ENCODE data around the gene MFGE8. TPM values are rescaled to one million over a fixed set of nuclear protein-coding genes. Genes with fewer than 3 reads are reported as not detected.
A peak's percentile ranks its signal among the peaks of the same experiment; 100 is the strongest.

The MFGE8 gene, protein sequence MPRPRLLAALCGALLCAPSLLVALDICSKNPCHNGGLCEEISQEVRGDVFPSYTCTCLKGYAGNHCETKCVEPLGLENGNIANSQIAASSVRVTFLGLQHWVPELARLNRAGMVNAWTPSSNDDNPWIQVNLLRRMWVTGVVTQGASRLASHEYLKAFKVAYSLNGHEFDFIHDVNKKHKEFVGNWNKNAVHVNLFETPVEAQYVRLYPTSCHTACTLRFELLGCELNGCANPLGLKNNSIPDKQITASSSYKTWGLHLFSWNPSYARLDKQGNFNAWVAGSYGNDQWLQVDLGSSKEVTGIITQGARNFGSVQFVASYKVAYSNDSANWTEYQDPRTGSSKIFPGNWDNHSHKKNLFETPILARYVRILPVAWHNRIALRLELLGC
- total RNA-seq (100 to 1,000 TPM in 2 of 5 experiments, 10 to 100 TPM in 3; 26.3 to 106 (median 90.3) TPM), polyA plus RNA-seq (10 to 100 TPM in 1 of 2 donors, 1 to 10 TPM in 1; 6.3 to 12.4 TPM), total RNA-seq (50.7 reads per million, percentile 71 among the genes with 10 or more reads in this experiment)

DNA sequence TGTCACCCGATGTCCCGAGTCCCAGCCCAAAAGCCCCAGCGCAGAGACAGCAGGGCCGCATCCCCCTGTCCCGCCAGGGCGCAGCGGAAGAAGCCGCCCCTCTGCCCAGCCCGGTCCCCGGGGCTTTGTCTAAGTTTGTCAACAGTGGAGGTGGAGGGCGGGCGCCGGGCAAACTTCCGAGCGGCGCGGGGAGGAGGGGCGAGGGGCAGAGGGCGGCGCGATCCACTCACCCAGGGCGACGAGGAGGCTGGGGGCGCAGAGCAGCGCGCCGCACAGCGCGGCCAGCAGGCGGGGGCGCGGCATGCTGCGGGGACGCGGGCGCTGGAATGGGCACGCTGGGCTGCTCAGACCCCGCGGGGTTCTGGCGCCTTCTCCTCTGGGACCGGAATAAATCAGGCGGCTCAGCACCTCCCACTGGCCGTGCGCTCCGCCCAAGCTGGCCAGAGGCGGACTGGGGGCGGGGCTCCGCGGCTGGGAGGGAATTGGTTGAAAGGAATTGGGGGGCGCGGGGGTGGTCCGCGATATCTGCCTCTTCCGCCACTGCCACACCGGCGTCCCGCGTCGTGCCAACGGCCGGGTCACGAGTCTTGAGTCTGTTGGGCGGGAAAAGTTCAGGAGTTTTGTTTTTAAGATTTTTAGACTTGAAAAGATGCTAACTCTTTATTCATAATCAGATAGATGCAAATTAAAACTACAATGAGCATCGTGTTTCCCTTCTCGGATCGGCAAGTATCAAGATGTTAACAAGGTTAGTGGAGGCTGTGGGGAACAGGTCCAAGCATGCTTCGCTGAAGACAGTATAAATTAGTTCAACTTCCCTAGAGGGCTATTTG lies at the start of gene MFGE8:
Gene MFGE8 (minus strand): TSS at position 363 of the 833 bp plus-strand sequence. CDS start 60 bp downstream, at position 303.
- peaks cover 0 to 8% (median 0%) of the 10 kb centered on the region in 5 donors for H3K27me3 Mint-ChIP-seq
- H3K36me3 ChIP-seq (ENCODE audit: control insufficient read depth in 2 of 3, insufficient read depth in 3 of 3, low read length in 3 of 3): no peaks in the 10 kb centered on the region
- no peaks in the 10 kb centered on the region for H3K27me3 ChIP-seq (ENCODE audit: control insufficient read depth in 2 of 2, insufficient read depth in 2 of 2, low read length in 2 of 2)
- DNase-seq: peak; percentile 59 to 77 (median 73)
- H3K4me1 Mint-ChIP-seq: peaks cover 8 to 38% (median 33%) of the 10 kb centered on the region in 7 donors
- H3K4me3 ChIP-seq (ENCODE audit: low read length): peak within 1 kb of the TSS; percentile 82
- H3K9me3 Mint-ChIP-seq: no peaks in the 10 kb centered on the region
- H3K27ac Mint-ChIP-seq: peak within 1 kb of the TSS; percentile 71 to 96 (median 92)
- peak within 1 kb of the TSS; percentile 87 to 99 (median 96) for H3K4me3 Mint-ChIP-seq
- H3K27ac ChIP-seq (ENCODE audit: low read depth, low read length): peak within 1 kb of the TSS; percentile 73
- peaks cover 0 to 3% (median 0%) of the 10 kb centered on the region in 5 donors for H3K36me3 Mint-ChIP-seq
- H3K4me1 ChIP-seq (ENCODE audit: control insufficient read depth in 2 of 2, insufficient read depth in 2 of 2, low read length in 2 of 2): peaks cover 0 to 15% of the 10 kb centered on the region in 2 donors
- H3K9me3 ChIP-seq (ENCODE audit: control insufficient read depth in 2 of 3, low read length in 3 of 3): no peaks in the 10 kb centered on the region
- ChIA-PET CTCF (interaction anchor here (2.1 kb wide), 1 partner anchor 8 kb away, joined by 6 read pairs; no protein-coding TSS in a partner anchor), POLR2A (interaction anchor here (0.9 to 1.3 kb wide), 2 partner anchors 9 to 12 kb away, joined by 3 to 4 read pairs; no protein-coding TSS in a partner anchor)
- peak; percentile 93 for ATAC-seq
- intact Hi-C loops (cut with micrococcal nuclease): loop anchor here (1.0 to 2.0 kb wide), 3 partner anchors 9 to 104 kb away; no protein-coding TSS in a partner anchor

DNA sequence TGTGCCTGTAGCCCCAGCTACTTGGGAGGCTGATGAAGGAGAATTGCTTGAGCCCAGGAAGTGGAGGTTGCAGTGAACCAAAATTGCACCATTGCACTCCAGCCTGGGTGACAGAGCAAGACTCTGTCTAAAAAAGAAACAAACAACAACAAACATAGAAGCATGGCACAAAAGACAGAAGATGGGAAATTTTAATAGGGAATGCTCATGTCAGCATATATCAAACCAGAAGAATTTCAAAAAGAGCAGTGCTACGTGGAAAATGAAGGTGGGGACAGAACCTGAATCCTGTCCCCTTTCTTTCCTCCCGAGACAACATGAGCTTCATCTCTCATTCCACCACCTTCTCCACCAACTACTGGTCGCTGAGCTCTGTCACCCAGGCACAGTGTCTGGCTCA lies 46.3 kb upstream of the MFGE8 start:
- Mint-ChIP-seq H3K36me3 (peaks cover 0 to 8% (median 0%) of the 10 kb centered on the region in 5 donors), H3K27ac (no peak overlapping the region), H3K4me1 (no peaks in the 10 kb centered on the region), H3K4me3 (no peak overlapping the region), H3K27me3 (peaks cover 0 to 4% (median 0%) of the 10 kb centered on the region in 5 donors), H3K9me3 (peaks cover 0 to 11% (median 6%) of the 10 kb centered on the region in 11 donors)
- intact Hi-C loops (cut with micrococcal nuclease): no loop called here
- no peak for ATAC-seq
- DNase-seq: no peak
- Histone ChIP-seq H3K27me3 (ENCODE audit: control insufficient read depth in 2 of 2, insufficient read depth in 2 of 2, low read length in 2 of 2) (no peaks in the 10 kb centered on the region), H3K9me3 (ENCODE audit: control insufficient read depth in 2 of 3, low read length in 3 of 3) (no peaks in the 10 kb centered on the region), H3K36me3 (ENCODE audit: control insufficient read depth in 2 of 3, insufficient read depth in 3 of 3, low read length in 3 of 3) (no peaks in the 10 kb centered on the region), H3K4me1 (ENCODE audit: control insufficient read depth in 2 of 2, insufficient read depth in 2 of 2, low read length in 2 of 2) (no peaks in the 10 kb centered on the region), H3K27ac (ENCODE audit: low read depth, low read length) (no peak overlapping the region), H3K4me3 (ENCODE audit: low read length) (no peak overlapping the region)
- POLR2A ChIA-PET: no interaction called here
- CTCF ChIA-PET: interaction anchor here (0.6 kb wide), 1 partner anchor 507 kb away, joined by 8 read pairs; no protein-coding TSS in a partner anchor

DNA sequence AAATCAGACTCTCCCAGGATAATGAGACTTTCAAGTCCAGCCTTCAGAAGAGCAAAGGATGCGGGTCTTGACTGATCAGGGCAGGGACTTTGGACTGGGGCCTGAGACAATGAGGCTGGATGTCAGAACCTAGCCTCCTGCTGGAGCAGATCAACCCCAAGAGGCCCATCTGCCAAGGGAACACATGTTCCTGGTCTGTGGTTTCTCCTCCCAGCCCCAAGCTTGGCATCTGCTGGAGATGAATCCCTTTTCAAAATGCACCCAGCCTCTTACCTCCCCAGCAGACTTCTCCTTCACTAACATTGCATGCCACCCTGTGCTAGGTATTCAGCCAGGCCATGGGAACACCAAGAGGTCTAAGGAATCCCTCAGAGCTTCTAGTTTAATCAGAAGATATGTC lies 43.7 kb upstream of the MFGE8 start:
- DNase-seq (no peak), ATAC-seq (no peak)
- no peaks in the 10 kb centered on the region for H3K27me3 ChIP-seq (ENCODE audit: control insufficient read depth in 2 of 2, insufficient read depth in 2 of 2, low read length in 2 of 2)
- no peaks in the 10 kb centered on the region for H3K9me3 ChIP-seq (ENCODE audit: control insufficient read depth in 2 of 3, low read length in 3 of 3)
- Mint-ChIP-seq H3K36me3 (no peaks in the 10 kb centered on the region), H3K4me1 (no peaks in the 10 kb centered on the region), H3K4me3 (no peak overlapping the region), H3K27me3 (peaks cover 0 to 2% (median 0%) of the 10 kb centered on the region in 5 donors), H3K27ac (no peak overlapping the region), H3K9me3 (peaks cover 0 to 2% (median 0%) of the 10 kb centered on the region in 11 donors)
- intact Hi-C loops (cut with micrococcal nuclease): no loop called here
- POLR2A ChIA-PET: no interaction called here
- no peak overlapping the region for H3K27ac ChIP-seq (ENCODE audit: low read depth, low read length)
- no peaks in the 10 kb centered on the region for H3K36me3 ChIP-seq (ENCODE audit: control insufficient read depth in 2 of 3, insufficient read depth in 3 of 3, low read length in 3 of 3)
- CTCF ChIA-PET: no interaction called here
- no peak overlapping the region for H3K4me3 ChIP-seq (ENCODE audit: low read length)
- no peaks in the 10 kb centered on the region for H3K4me1 ChIP-seq (ENCODE audit: control insufficient read depth in 2 of 2, insufficient read depth in 2 of 2, low read length in 2 of 2)

DNA sequence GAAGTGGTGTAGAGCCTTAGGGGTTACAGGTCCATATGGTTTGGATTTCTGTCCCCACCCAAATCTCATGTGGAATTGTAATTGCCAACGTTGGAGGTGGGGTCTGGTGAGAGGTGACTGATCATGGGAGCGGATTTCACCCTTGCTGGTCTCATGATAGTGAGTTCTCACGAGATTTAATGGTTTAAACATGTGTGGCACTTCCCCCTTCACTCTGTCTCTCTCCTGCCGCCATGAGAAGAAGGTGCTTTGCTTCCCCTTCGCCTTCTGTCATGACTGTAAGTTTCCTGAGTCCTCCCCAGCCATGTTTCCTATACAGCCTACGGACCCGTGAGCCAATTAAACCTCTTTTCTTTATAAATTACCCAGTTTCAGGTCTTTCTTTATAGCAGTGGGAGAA lies 43.1 kb upstream of the MFGE8 start:
- CTCF ChIA-PET: no interaction called here

DNA sequence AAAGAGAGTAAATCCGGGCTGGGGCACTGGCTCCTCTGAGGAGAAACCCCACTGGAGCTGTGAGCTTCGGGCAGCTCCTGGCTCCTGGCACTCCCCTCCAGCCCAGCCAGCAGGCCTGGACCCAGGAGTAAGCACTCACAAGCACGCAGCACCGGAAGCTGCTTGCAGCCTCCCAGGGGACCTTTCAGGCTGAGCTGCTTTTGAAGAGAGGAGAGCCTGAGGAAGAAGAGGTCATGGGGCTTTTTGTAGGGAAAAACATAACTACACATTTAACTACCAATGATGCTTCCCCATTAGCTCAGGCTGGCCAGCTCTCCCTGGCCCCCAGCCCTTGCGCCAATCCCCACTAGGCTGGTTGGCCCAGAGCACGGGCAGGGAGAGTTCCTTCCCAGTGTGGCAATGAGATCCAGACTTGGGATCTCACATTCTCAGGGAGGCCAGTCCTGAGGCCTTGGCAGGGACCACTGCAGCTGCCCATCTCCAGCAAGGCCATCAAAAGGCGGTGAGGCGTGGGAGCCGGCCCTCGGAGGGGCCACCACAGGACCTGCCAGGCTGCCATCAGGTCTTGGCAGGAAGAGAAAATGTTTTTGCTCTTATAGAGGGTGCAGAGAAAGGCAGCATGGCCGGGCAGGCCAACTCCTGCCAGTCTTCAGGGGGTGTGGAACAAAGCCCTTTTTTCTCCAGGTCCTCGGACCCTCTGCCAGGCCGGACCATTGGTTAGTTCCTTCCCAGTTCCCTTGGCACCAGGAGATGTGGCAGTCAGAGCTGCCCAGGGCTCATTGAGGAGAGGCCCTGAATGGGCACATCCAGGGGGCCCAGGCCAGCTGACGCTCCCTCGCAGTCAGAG lies 41.5 kb upstream of the MFGE8 start:
- Mint-ChIP-seq H3K27ac (no peak overlapping the region), H3K9me3 (peaks cover 0 to 8% (median 3%) of the 10 kb centered on the region in 11 donors), H3K4me3 (no peak overlapping the region), H3K36me3 (no peaks in the 10 kb centered on the region), H3K4me1 (no peaks in the 10 kb centered on the region), H3K27me3 (peaks cover 0 to 4% (median 0%) of the 10 kb centered on the region in 5 donors)
- ATAC-seq (no peak), DNase-seq (no peak)
- ChIA-PET CTCF (no interaction called here), POLR2A (no interaction called here)
- no peaks in the 10 kb centered on the region for H3K4me1 ChIP-seq (ENCODE audit: control insufficient read depth in 2 of 2, insufficient read depth in 2 of 2, low read length in 2 of 2)
- H3K27ac ChIP-seq (ENCODE audit: low read depth, low read length): no peak overlapping the region
- intact Hi-C loops (cut with micrococcal nuclease): no loop called here
- H3K27me3 ChIP-seq (ENCODE audit: control insufficient read depth in 2 of 2, insufficient read depth in 2 of 2, low read length in 2 of 2): no peaks in the 10 kb centered on the region
- H3K9me3 ChIP-seq (ENCODE audit: control insufficient read depth in 2 of 3, low read length in 3 of 3): no peaks in the 10 kb centered on the region
- no peak overlapping the region for H3K4me3 ChIP-seq (ENCODE audit: low read length)
- H3K36me3 ChIP-seq (ENCODE audit: control insufficient read depth in 2 of 3, insufficient read depth in 3 of 3, low read length in 3 of 3): no peaks in the 10 kb centered on the region

More for the DNA sequence above, 43.1 kb upstream of the MFGE8 start:
- Histone ChIP-seq H3K36me3 (ENCODE audit: control insufficient read depth in 2 of 3, insufficient read depth in 3 of 3, low read length in 3 of 3) (no peaks in the 10 kb centered on the region), H3K4me3 (ENCODE audit: low read length) (no peak overlapping the region), H3K9me3 (ENCODE audit: control insufficient read depth in 2 of 3, low read length in 3 of 3) (no peaks in the 10 kb centered on the region), H3K27me3 (ENCODE audit: control insufficient read depth in 2 of 2, insufficient read depth in 2 of 2, low read length in 2 of 2) (no peaks in the 10 kb centered on the region), H3K4me1 (ENCODE audit: control insufficient read depth in 2 of 2, insufficient read depth in 2 of 2, low read length in 2 of 2) (no peaks in the 10 kb centered on the region), H3K27ac (ENCODE audit: low read depth, low read length) (no peak overlapping the region)
- Mint-ChIP-seq H3K27me3 (peaks cover 0 to 4% (median 0%) of the 10 kb centered on the region in 5 donors), H3K27ac (peak overlapping the region in 1 of 9 donors; percentile 11), H3K9me3 (peaks cover 0 to 7% (median 3%) of the 10 kb centered on the region in 11 donors), H3K4me3 (no peak overlapping the region), H3K36me3 (no peaks in the 10 kb centered on the region), H3K4me1 (no peaks in the 10 kb centered on the region)
- intact Hi-C loops (cut with micrococcal nuclease): no loop called here
- POLR2A ChIA-PET: no interaction called here
- DNase-seq (no peak), ATAC-seq (no peak)

DNA sequence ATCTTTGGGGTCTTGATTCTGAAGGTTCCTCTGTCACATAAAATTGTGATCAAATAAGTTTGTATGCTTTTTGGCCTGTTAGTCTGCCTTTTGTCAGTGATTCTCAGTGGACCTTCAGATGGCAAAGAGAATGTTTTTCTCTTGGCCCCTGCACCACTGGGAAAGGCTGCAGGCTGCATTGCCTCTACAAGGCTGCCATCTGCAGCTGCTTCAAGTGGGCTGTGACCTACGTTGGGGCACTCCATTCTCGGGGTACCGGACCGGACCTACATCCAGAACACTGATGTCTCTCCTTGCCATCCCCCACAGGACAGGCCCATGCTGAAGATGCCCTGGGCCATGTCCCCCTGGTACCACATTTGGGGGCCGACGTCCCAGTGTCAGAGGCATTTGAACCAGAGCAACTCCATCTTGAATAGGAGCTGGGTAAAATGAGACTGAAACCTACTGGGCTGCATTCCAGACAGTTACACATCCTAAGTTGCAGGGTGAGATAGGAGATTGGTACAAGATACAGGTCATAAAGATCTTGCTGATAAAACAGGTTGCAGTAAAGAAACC lies 37.5 kb upstream of the MFGE8 start:
- no peak overlapping the region for H3K4me3 Mint-ChIP-seq
- no peaks in the 10 kb centered on the region for H3K27me3 ChIP-seq (ENCODE audit: control insufficient read depth in 2 of 2, insufficient read depth in 2 of 2, low read length in 2 of 2)
- no peaks in the 10 kb centered on the region for H3K4me1 Mint-ChIP-seq
- ATAC-seq (no peak), DNase-seq (no peak)
- H3K36me3 Mint-ChIP-seq: no peaks in the 10 kb centered on the region
- H3K4me1 ChIP-seq (ENCODE audit: control insufficient read depth in 2 of 2, insufficient read depth in 2 of 2, low read length in 2 of 2): no peaks in the 10 kb centered on the region
- H3K36me3 ChIP-seq (ENCODE audit: control insufficient read depth in 2 of 3, insufficient read depth in 3 of 3, low read length in 3 of 3): no peaks in the 10 kb centered on the region
- H3K4me3 ChIP-seq (ENCODE audit: low read length): no peak overlapping the region
- peaks cover 0 to 5% (median 2%) of the 10 kb centered on the region in 5 donors for H3K27me3 Mint-ChIP-seq
- H3K9me3 Mint-ChIP-seq: peaks cover 0 to 7% (median 3%) of the 10 kb centered on the region in 11 donors
- no peaks in the 10 kb centered on the region for H3K9me3 ChIP-seq (ENCODE audit: control insufficient read depth in 2 of 3, low read length in 3 of 3)
- intact Hi-C loops (cut with micrococcal nuclease): no loop called here
- POLR2A ChIA-PET: no interaction called here
- no peak overlapping the region for H3K27ac Mint-ChIP-seq
- no peak overlapping the region for H3K27ac ChIP-seq (ENCODE audit: low read depth, low read length)
- CTCF ChIA-PET: no interaction called here

Data from naive thymus-derived CD4-positive, alpha-beta T cell (primary cell).